HG03575 (cell line): ENCODE data around the gene STK11.
"Not testable (repeated sequence)": the region's sequence is repeated elsewhere in the genome, so short reads cannot be mapped to it uniquely, and the experiment has no call there.

Source experiments
- ATAC-seq: cut with Tn5 transposase; IDR thresholded peaks from one replicate; pipeline ENCODE4 v1.9.1; 2021; ENCODE audit not compliant: unreplicated experiment, insufficient number of reproducible peaks, low FRiP score; ENCODE audit errors: extremely low read depth

Gene STK11

GRCh38 chr19:1200614-1201013, 5.0 kb upstream of the STK11 start:
- not testable (repeated sequence) for ATAC-seq

- no peak for ATAC-seq
Measured at GRCh38 chr19:1206150-1206863, 729 bp downstream of the STK11 start.

DNA sequence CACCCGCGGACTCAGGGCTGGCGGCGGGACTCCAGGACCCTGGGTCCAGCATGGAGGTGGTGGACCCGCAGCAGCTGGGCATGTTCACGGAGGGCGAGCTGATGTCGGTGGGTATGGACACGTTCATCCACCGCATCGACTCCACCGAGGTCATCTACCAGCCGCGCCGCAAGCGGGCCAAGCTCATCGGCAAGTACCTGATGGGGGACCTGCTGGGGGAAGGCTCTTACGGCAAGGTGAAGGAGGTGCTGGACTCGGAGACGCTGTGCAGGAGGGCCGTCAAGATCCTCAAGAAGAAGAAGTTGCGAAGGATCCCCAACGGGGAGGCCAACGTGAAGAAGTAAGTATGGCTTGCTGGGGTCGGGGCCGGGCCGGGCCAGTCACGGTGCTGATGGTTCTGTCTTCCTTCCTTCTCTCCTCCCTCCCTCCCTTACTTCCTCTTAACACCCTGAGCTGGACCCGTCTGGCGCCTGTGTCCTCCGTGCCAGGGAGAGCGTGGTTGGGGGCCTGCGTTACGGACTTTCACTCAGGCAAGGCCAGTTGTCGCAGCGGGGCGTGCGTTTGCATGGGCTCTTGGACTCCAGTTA, 1.4 kb downstream of the STK11 start:
- ATAC-seq = no peak

DNA sequence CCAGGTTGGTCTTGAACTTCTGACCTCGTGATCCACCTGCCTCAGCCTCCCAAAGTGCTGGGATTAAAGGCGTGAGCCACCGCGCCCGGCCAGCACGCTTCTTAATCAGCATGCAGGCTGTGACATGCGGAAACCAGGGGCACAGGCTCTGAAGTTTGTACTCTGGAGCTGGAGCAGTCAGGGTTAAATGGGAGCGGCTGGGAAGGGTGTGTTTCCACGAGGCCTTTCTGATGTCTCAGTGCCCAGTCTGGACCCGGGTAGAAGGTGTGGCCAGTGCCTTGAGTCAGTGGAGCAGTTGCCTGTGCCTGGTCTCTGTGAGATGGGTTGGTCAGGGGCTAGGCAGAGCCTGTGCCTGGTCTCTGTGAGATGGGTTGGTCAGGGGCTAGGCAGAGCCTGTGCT, 3.3 kb downstream of the STK11 start:
- ATAC-seq = not testable (repeated sequence)

GRCh38 chr19:1210227-1210538, 4.6 kb downstream of the STK11 start:
- no peak for ATAC-seq

- ATAC-seq = no peak
Measured at GRCh38 chr19:1211494-1212234, 6.1 kb downstream of the STK11 start.

DNA sequence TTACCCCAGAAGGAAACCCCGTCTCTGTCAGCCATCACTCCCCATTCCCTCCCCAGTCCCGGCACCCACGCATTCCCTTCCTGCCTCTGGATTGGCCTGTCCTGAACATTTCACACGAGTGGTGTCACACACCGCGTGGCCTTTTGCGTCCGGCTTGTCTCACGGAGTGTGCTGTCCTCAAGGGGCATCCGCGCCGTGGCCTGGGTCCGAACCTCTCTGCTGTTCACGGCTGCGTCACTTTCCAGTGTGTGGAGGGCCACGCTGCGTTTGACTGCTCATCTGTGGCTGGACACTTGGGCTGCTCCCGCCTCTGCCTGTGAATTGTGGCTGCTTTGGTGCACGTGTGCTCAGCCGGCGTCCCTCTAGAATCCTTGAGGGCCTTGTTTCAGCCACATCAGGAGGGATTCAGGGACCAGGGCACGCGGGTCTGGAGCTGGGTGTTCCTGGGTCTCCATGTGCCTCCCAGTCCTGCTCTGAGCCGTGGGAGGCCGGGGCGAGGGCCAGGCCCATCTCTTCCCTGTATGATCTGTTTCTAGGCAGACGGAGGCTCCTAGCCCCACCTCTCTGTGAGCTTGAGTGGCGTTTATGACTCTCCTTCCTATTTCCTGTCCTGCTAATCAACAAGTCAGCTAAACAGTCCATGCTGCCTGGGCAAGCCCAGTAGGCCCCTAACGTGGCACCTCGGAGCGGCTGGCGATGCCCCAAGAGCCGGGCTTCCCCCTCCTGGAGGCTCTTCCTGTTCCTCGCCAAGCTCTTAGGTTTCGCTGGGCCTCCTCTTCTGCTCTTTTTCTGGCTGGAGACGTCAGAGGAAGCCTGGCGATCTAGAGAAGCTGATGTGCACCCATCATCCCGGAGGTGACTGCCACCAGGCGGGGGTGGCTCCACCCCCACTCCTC, 8.1 kb downstream of the STK11 start:
- no peak for ATAC-seq

- no peak for ATAC-seq
Measured at GRCh38 chr19:1214299-1214861, 8.8 kb downstream of the STK11 start.

DNA sequence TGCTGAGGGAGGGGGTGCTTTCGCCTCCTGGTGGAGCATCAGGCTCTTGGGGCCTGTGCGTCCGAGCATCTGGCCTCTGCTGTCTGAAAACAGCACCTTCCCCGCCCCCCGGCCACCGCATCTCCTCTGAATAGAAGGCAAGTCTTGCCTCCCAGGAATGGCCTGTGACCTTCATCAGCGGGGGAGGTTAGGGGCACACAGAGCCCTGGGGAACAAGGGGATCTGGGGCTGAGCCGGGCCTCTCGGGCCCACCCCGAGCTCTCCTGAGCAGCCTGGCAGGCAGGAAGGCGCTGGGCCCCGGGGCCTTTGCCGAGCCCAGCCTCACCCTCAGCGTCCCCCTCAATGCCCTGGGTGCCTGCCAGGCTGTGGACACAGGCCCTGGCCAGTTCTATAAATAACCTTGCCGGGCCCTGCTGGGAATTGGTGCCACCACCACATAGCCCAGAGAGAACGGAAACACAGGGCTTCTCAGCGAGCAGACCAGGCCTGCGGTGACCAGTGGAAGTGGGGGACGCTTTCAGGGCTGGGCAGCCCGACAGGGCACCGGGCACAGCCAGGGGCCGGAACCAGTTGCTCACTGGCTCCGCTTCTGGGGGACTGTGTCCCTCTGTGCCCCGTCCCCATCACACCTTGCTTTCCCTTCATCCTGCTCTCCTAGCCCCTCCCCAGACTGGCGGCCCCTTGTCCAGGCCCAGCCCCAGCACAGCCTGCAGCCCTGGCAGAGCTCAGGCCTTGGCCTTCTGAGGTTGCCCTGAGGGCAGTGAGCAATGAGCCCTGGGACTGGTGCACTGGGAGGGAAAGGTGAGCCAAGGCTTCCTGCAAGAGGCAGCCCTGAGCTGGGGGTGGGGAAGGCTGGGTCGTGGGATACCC, 9.5 kb downstream of the STK11 start:
- no peak for ATAC-seq

- ATAC-seq = no peak
Measured at GRCh38 chr19:1216756-1217155, 11.2 kb downstream of the STK11 start.

DNA sequence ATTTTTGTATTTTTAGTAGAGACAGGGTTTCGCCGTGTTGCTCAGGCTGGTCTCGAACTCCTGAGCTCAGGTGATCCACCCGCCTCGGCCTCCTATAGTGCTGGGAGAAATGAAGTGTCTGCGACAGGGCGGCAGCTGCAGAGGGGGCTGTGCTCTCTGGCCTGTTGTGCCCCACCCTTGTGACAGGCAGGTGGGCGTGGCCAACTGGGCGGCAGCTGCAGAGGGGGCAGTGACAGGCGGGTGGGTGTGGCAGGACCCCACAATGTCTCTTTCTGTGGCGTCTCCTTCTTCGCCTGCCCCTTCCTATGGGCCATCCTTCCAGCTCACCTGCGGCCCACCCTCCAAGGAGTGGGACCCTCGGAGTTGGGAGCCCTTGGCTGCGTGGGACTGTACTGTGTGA, 11.8 kb downstream of the STK11 start:
- ATAC-seq = no peak

GRCh38 chr19:1218751-1219567, 13.4 kb downstream of the STK11 start:
- ATAC-seq = no peak

DNA sequence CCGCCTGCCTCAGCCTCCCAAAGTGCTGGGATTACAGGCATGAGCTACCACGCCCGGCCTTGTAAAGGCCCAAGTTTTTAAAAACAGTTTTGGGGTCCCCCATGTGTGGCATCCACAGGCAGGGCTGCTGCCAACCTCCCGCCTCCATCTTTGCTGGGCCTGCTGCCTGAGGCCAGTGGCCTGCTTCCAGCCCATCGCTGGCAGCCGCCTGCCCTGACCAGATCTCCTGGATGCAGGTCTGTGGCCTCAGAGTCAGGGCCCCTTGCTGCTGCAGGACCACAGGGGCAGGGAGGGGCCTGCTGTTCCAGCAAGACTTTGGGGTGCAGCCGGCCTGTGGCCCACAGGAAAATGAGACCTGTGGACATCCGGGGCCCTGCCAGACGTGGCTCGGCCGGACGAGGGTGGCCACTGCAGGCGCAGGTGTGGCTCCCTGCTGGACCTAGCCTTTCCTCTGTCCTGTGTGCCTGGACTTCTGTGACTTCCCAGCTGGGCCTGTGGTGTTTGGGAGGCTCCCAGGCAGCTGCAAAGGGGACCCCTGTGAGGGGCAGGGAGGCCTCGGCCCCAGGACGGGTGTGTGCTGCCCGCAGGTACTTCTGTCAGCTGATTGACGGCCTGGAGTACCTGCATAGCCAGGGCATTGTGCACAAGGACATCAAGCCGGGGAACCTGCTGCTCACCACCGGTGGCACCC, 14.4 kb downstream of the STK11 start:
- ATAC-seq = no peak

- ATAC-seq = no peak
Measured at GRCh38 chr19:1220477-1220930, 14.9 kb downstream of the STK11 start.

DNA sequence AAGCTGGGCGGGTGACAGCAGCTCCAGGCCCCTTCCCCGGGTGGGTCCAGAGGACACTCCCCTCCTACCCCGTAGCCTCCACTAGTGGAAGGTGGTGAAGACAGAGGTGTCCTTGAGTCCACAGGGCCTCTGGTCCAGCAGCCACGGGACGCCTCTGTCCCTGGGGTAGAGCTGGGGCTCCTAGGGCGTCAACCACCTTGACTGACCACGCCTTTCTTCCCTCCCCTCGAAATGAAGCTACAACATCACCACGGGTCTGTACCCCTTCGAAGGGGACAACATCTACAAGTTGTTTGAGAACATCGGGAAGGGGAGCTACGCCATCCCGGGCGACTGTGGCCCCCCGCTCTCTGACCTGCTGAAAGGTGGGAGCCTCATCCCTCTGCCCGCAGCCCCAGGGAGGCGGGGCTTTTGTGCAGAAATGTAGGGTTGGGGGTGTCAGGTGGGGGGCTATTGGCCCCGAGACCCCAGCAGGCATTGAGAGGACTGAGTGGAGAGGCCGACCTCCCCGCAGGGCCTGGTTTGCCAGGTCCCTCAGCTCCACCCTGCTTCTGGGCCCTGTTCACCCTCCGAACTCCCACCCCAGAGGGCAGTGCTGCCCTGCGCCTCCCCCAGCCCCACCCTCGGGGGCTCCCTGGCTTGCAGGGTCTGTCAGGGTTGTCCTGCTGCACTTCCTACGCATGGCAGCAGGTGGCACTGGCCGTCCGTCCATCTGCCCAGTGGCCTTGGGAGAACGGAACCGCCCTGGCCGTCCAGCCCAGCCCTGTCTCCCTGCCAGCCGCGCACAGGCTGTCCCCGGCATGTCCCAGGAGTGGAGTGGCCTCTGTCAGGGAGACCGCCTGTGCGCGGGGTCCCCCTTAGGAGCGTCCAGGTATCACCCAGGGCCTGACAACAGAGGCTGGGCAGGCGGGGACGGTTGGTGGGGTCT, 15.7 kb downstream of the STK11 start:
- no peak for ATAC-seq

DNA sequence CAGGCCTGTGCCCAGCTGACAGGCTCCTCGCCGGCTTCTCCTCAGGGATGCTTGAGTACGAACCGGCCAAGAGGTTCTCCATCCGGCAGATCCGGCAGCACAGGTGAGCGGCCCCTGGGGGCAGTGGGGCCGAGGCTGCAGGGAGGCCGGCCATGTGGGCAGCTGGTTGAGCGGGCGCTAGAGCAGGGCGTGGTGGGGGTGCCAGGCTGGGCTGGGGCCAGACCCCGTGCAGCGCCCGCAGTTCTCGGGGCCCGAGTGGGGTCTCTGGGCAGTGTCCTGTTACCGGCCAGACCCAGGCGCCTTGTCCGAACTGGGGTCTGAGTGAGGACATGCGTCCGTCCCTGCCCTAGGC, 16.3 kb downstream of the STK11 start:
- ATAC-seq = no peak
